BE2C (cell line): ENCODE data around the gene ADCY10.

Experiments used
- DNase-seq: peaks from one replicate; pipeline ENCODE4 v3.0.0-alpha.2; 2020
- H3K27me3 ChIP-seq: fragments of 250-450 bp; sonication (Bioruptor Pico); 2 replicates; pipeline ENCODE4 v1.5.1; 2020; ENCODE audit warnings: mild to moderate bottlenecking
- H3K36me3 ChIP-seq: fragments of 250-450 bp; sonication (Bioruptor Pico); 2 replicates; pipeline ENCODE4 v1.5.1; 2020; ENCODE audit warnings: mild to moderate bottlenecking
- H3K4me1 ChIP-seq: fragments of 250-450 bp; sonication (Bioruptor Pico); 2 replicates; pipeline ENCODE4 v1.5.1; 2020
- H3K4me3 ChIP-seq: 2 replicates; pipeline ENCODE4 v1.5.1; 2011; ENCODE audit warnings: low read depth, low read length
- H3K9me3 ChIP-seq: fragments of 250-450 bp; sonication (Bioruptor Pico); 2 replicates; pipeline ENCODE4 v1.5.1; 2020
- TF ChIP-seq, protein P1 (sequence below): IDR thresholded peaks from 2 replicates; pipeline ENCODE4 v1.5.1; 2012; ENCODE audit warnings: mild to moderate bottlenecking, low read depth, low read length

Gene ADCY10

DNA sequence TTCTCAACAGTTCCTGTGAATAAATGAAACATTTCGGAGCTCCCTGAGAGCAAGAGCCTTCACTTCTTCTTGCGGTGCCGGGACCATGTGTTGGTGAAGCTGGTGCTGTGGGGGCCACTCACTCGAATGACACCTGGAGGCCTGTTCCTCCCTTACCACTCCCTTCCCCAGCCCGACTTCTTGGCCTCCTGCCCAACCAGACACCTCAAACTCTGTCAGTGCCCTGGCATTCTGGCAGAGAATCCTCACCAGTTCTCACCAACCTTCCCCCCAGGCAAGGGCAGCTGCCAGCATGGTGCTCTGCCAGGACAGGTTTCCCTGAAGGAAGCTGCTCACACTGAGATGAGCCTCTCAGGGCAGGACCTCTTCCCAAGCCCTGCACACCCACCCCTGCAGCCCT, 123.8 kb downstream of the ADCY10 start:
- Histone ChIP-seq H3K9me3 (no peaks in the 10 kb centered on the region), H3K36me3 (peaks cover 25% of the 10 kb centered on the region), H3K4me1 (no peaks in the 10 kb centered on the region), H3K27me3 (no peaks in the 10 kb centered on the region), H3K4me3 (no peak overlapping the region)
- peak; percentile 39 for DNase-seq
- TF ChIP-seq, protein P1, sequence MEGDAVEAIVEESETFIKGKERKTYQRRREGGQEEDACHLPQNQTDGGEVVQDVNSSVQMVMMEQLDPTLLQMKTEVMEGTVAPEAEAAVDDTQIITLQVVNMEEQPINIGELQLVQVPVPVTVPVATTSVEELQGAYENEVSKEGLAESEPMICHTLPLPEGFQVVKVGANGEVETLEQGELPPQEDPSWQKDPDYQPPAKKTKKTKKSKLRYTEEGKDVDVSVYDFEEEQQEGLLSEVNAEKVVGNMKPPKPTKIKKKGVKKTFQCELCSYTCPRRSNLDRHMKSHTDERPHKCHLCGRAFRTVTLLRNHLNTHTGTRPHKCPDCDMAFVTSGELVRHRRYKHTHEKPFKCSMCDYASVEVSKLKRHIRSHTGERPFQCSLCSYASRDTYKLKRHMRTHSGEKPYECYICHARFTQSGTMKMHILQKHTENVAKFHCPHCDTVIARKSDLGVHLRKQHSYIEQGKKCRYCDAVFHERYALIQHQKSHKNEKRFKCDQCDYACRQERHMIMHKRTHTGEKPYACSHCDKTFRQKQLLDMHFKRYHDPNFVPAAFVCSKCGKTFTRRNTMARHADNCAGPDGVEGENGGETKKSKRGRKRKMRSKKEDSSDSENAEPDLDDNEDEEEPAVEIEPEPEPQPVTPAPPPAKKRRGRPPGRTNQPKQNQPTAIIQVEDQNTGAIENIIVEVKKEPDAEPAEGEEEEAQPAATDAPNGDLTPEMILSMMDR: no peak

DNA sequence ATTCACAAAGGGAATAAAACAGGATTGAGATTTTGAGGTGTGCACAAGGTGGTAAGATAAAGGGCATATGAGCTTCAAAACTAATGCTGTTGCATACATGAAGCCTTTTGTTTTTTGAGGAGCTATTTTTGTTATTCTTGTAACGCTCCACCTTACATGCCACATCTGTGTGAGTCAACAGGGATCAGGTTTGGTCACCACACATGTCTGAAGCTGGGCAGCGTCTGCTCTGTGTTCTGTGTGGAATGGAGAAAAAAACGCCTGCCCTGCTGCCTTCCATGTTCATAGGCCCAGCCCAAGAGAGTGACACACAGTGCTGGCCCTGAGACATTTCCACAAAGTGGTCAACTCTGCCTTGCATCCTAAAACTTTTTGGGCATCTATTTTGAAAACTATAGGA, 124.4 kb downstream of the ADCY10 start:
- no peaks in the 10 kb centered on the region for H3K9me3 ChIP-seq
- peaks cover 30% of the 10 kb centered on the region for H3K36me3 ChIP-seq
- TF ChIP-seq, protein P1: no peak
- no peaks in the 10 kb centered on the region for H3K27me3 ChIP-seq
- no peak overlapping the region for H3K4me3 ChIP-seq
- DNase-seq: no peak
- H3K4me1 ChIP-seq: no peaks in the 10 kb centered on the region

DNA sequence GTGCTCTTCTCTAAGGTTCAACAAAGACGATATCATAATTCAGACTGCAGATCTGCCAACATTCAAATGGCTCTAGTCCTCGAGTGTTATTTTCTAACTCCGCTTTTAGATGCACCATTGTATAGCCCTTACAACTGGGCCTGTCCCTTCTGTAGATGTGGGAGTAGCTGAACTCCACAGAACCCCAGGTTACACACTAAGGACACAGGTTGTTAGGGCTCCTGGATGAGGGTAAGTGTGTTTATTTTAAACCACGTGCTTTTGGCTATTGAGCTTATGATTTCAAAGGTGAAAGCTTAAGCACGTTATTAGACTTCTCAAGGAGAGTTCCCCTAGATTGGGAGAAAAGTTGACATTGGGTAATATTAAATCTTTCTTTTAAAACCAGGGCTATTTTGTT, 127.4 kb downstream of the ADCY10 start:
- Histone ChIP-seq H3K36me3 (peaks cover 30% of the 10 kb centered on the region), H3K4me1 (no peaks in the 10 kb centered on the region), H3K4me3 (no peak overlapping the region), H3K27me3 (no peaks in the 10 kb centered on the region), H3K9me3 (no peaks in the 10 kb centered on the region)
- TF ChIP-seq, protein P1: no peak
- no peak for DNase-seq

DNA sequence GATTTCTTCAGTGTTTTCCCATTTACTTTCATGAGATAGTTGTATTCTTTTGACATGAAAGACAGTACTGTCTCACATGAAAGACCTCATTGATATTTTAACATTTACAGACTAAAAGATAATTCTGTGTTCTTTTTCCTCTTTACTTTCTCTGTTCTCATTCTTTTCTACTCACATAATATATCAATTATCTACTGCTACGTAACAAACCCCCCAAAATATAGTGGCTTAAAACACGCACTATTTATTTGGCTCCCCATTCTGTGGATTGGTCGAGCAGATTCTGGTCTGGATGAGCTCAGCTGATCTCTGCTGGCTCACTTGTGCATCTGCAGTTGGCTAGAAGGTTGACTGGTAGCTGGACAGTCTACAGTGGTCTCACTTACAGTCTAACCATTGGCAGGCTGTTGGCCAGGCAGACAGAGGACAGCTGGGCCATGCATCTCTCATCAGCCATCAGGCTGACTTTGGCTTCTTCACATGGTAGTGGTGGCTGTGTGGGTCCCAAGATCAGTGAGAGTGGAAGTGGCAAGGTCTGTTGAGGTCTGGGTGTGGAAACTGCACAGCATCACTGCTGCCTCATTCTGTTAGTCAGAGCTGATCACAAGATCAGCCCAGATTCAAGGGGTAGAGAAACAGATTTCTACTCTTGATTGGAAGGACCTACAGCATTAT, 128.9 kb downstream of the ADCY10 start:
- no peak for DNase-seq
- Histone ChIP-seq H3K4me1 (no peaks in the 10 kb centered on the region), H3K9me3 (no peaks in the 10 kb centered on the region), H3K36me3 (peaks cover 27% of the 10 kb centered on the region), H3K27me3 (no peaks in the 10 kb centered on the region), H3K4me3 (no peak overlapping the region)
- TF ChIP-seq, protein P1: no peak

DNA sequence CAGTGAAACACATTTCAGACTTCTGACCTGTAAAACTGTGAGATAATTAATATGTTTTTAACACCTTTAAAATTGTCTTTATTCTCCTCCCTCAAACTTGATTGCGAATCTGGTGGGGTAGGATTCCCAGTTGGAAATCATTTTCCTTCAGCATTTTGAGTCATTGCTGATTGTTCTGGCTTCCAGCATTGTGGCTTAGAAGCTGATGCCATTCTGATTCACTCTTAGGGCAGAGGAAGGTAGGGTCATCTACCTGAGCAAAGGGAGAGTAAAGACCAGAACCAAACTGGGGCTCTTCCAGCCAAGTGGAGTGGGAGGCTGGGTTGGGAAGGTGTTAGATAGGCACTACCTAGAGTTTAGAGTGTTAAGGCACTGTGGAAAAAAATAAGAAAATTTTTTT, 131.0 kb downstream of the ADCY10 start:
- H3K4me3 ChIP-seq: no peak overlapping the region
- H3K9me3 ChIP-seq: no peaks in the 10 kb centered on the region
- no peaks in the 10 kb centered on the region for H3K27me3 ChIP-seq
- DNase-seq: no peak
- TF ChIP-seq, protein P1: no peak
- peaks cover 24% of the 10 kb centered on the region for H3K36me3 ChIP-seq
- no peaks in the 10 kb centered on the region for H3K4me1 ChIP-seq

DNA sequence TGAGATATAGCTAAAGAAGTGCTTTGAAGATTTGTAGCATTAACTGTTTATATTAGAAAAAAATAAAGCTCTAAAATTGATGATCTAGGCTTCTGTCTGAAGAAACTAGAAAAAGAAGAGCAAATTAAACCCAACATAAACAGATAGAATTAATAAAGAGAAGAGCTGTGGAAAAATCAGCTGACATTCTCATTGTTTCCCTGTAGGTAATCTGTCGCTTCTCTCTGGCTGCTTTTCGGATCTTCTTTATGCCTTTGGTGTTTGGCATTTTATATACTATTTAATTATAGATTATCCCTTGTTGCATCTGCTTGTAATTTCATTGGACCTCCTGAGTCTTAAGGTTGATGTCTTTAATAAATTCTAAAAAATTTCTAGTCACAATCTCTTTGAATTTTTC, 132.4 kb downstream of the ADCY10 start:
- H3K9me3 ChIP-seq: no peaks in the 10 kb centered on the region
- no peak overlapping the region for H3K4me3 ChIP-seq
- DNase-seq: no peak
- H3K27me3 ChIP-seq: no peaks in the 10 kb centered on the region
- H3K4me1 ChIP-seq: no peaks in the 10 kb centered on the region
- TF ChIP-seq, protein P1: no peak
- H3K36me3 ChIP-seq: peaks cover 30% of the 10 kb centered on the region
